ENCODE measurements around the gene PDE2A. TPM values are rescaled to one million over a fixed set of nuclear protein-coding genes. Genes with fewer than 3 reads are reported as not detected.
A peak's percentile ranks its signal among the peaks of the same experiment; 100 is the strongest.

Gene PDE2A
- total RNA-seq, 1 donor from 2014 or later: 4.0 TPM

DNA sequence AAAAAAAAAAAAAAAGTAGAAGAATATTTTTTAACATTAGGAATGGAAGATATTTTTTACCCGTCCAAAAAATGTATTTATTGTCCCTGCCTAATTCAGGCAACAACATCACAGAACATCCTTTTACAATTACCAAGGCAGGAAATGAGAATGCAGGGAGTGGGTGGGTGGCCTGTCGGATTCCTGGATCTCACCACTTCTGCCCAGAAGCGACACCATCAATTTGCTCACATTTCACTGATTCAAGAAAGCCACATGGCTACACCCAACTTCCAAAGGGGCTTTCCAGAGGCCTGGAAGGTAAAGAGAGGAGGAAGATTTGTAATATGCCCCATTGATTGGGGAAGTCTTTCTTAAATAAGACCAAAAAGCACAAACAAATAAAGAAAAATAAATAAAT, 146.1 kb downstream of the PDE2A start:
- no peak overlapping the region for H3K4me3 Mint-ChIP-seq (ENCODE audit: low read depth)
- no peak for DNase-seq (ENCODE audit: low spot score, unreplicated experiment)
- no peaks in the 10 kb centered on the region for H3K36me3 Mint-ChIP-seq (ENCODE audit: insufficient read depth)
- peaks cover 9% of the 10 kb centered on the region for H3K27me3 Mint-ChIP-seq
- no peak overlapping the region for H3K27ac Mint-ChIP-seq
- TF ChIP-seq, protein P1, sequence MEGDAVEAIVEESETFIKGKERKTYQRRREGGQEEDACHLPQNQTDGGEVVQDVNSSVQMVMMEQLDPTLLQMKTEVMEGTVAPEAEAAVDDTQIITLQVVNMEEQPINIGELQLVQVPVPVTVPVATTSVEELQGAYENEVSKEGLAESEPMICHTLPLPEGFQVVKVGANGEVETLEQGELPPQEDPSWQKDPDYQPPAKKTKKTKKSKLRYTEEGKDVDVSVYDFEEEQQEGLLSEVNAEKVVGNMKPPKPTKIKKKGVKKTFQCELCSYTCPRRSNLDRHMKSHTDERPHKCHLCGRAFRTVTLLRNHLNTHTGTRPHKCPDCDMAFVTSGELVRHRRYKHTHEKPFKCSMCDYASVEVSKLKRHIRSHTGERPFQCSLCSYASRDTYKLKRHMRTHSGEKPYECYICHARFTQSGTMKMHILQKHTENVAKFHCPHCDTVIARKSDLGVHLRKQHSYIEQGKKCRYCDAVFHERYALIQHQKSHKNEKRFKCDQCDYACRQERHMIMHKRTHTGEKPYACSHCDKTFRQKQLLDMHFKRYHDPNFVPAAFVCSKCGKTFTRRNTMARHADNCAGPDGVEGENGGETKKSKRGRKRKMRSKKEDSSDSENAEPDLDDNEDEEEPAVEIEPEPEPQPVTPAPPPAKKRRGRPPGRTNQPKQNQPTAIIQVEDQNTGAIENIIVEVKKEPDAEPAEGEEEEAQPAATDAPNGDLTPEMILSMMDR (IDR thresholded peaks at IDR 0.05; ENCODE audit: unreplicated experiment): no peak
- peaks cover 9% of the 10 kb centered on the region for H3K9me3 Mint-ChIP-seq (ENCODE audit: low read depth)
- H3K4me1 Mint-ChIP-seq (ENCODE audit: low read depth): peaks cover 5% of the 10 kb centered on the region

Small RNAs within 50 kb of the gene (microRNA-seq; reads per million reads assigned to microRNA genes)
- 181 reads per million, percentile 62 among the genes with 10 or more reads in this experiment for gene MIR139 (ENCODE audit: borderline number of aligned reads, unreplicated experiment)

Other genes starting within 250 kb of the PDE2A start
- 19.5 and 21.1 TPM in 2 replicates for gene CLPB, start 239.9 kb downstream of the PDE2A start, total RNA-seq
- 83.4 and 86.7 TPM in 2 replicates for gene ARAP1, start 78.0 kb upstream of the PDE2A start, total RNA-seq
- gene STARD10, start 119.6 kb upstream of the PDE2A start, total RNA-seq: 212 and 220 TPM in 2 replicates
- gene ATG16L2, start 140.0 kb upstream of the PDE2A start, total RNA-seq: 43.8 and 43.9 TPM in 2 replicates

Measured in progenitor cell of endocrine pancreas (in vitro differentiated cells).